CD4-positive, alpha-beta T cell treated with Interleukin-15 for 4 hours (primary cell): Measurements from ENCODE around the gene ANKRD11.
"Not testable (repeated sequence)": the region's sequence is repeated elsewhere in the genome, so short reads cannot be mapped to it uniquely, and the experiment has no call there.

Experiments used
- DNase-seq: peaks from one replicate; pipeline ENCODE4 v3.0.0-alpha.2; 2020; ENCODE audit warnings: low spot score

ANKRD11 gene

DNA sequence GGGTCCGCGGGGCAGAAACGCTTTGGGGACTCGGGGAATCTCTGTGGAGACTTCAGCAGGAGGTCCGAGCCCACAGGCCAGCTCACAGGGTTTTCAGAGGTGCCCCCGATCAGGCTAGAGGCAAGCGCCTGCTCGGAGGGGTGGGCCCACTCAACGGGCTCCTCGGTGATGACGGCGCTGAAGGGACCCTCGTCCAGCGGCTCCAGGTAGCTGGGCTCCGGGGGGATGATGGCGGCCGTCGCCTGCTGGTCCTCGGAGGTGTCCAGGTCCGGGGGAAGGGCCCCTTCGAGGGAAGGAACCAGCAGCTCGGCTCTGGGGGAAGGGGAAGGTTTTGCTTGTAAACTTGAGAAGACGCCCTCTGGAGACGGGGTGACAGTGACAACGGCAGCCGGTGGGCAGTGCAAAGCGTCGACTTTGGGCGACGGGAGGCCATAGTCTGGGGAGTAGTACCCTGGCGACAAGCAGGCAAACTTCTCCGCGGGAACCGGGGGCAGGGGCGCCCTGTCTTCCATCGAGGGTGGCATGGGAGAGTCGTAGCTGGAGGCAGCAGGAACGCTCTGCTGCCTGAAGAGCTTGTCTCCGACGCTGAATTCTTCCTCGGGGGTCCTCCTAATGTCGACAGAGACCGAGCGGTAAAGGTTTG is 209.7 kb downstream of the ANKRD11 start:
- no peak for DNase-seq

DNA sequence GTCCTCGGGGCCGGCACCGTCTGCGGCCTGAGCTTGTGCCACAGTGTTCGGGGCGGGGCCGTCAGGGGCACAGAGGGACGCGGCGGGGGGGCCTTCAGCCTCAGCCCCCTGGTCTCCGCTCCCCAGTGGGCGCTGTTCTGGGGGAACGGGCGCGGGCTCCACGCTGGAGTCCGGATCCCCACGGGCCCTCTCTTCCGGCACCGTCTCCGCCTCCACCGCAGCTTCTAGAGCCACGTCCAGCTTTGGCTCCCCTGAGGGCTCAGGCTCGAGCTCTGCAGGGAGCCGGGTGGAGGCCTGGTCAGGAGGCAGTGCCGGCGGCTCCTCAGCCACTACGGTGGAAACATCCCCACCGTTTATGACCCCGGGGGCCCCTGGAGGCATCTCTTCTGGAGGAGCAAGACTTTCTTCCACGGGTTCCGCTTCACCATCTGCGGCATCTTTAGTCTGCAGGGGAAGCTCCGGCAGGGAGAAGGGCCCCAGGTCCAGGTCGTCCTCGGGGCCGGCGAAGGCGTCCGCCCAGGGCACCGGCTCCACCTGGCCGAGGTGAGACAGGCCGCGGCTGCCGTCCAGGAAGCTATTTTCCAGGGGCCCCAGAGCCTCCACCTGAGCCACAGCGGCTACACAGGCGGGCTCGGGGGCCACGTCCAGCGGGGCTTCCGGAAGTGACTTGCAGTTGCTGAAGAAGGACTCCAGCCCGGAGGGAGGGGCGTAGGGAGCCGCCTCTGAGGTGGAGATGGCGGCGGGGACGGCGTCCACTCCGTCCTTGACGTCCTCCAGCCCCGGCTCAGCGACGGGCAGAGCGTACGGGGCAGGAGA is 210.5 kb downstream of the ANKRD11 start:
- no peak for DNase-seq

- DNase-seq: no peak
These were observed 211.7 kb downstream of the ANKRD11 start for GRCh38 chr16:89278441-89279240.

GRCh38 chr16:89277641-89278341 is 212.6 kb downstream of the ANKRD11 start:
- no peak for DNase-seq

DNA sequence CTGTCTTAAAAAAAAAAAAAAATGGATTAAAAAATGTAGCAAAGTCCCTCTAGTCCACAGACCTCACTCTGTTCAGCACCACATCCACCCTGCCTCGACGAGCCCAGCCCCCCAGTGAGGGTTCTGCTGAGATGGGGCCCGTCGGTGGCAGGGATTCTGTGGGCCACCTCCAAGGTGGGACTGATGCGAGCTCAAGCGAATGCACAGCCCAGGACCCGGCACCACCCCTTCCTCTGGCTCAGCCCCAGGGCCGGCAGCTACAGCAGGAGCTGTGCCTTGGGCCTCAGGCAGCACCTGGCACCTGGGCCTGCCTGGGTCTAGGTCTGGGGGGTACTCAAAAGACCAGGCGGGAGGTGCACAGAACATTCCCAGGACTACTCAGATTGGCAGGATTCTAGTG is 213.3 kb downstream of the ANKRD11 start:
- DNase-seq: no peak

DNA sequence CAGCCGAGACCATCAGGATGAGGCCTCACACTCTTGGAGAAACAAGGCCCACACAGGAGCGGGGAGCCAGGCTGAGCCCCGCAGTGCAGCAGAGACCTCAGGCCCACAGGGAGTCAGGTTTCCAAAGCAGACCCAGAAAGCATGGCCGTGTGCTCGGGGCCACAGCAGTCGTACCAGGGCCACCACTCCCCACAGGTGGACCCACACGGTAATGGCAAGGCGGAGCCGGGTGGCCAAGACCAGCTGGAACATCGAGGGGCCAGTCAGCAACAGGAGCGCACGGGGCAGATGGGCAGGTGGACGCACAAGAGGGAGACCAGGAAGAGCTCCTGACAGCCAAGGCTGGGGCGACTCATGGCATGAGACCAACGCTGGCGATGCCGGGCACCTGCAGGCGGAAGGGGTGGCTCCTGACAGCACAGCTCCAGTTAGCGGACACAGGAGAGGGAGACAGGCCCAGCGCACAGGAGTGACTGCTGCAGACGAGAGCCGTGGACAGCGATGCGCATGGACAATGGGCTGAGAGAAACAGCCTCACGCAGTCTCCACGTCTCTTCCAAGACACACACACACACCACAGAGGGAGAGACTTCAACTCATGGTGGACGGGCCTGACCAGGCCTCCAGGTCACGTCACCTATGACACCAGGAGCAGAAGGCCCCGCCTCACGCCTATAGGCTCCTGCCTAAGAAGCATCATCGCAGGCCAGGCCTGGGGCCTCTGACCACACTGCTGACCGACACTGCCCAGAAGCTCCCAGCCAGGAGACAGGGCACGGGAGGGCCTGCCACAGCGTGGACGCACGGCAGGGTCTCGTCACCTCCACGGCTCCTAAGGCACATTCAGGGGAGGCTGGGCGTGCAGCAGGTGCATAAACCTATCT is 214.3 kb downstream of the ANKRD11 start:
- DNase-seq: no peak

GRCh38 chr16:89275284-89275584 is 215.1 kb downstream of the ANKRD11 start:
- DNase-seq: no peak

DNA sequence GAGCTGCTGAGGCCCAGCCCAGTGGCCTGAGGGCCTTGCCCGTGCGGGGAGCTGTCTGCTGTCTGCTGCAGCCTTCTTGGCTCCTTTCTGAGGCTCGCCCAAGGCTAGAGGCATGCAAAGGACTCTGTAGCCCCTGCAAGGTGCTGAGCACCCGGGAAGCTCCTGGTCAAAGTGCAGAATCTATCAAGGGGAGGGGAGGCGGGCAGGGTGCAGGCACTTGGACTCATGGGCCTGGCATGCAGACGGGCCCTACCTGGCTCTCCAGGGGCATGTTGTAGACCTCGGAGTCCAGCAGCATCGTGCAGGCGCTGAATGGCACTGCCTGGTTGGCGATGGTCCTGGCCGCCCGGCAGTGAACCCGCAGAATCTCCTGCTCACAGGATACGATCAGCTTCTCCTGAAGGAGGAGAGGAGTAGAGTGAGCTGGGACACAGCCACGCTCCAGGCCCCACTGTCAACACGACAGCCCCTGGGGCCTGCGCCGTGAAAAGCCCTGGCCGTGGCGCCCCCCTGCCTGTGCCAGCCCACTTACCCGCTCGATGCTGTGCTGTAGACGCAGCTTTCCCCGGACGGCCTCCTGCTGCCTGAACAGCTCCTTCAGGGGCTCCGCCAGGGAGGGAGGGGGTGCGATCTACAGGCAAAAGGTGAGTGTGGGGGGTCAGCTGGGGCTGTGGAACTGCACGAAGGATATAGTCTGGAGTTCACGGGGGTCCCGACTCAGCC is 215.6 kb downstream of the ANKRD11 start:
- no peak for DNase-seq

DNA sequence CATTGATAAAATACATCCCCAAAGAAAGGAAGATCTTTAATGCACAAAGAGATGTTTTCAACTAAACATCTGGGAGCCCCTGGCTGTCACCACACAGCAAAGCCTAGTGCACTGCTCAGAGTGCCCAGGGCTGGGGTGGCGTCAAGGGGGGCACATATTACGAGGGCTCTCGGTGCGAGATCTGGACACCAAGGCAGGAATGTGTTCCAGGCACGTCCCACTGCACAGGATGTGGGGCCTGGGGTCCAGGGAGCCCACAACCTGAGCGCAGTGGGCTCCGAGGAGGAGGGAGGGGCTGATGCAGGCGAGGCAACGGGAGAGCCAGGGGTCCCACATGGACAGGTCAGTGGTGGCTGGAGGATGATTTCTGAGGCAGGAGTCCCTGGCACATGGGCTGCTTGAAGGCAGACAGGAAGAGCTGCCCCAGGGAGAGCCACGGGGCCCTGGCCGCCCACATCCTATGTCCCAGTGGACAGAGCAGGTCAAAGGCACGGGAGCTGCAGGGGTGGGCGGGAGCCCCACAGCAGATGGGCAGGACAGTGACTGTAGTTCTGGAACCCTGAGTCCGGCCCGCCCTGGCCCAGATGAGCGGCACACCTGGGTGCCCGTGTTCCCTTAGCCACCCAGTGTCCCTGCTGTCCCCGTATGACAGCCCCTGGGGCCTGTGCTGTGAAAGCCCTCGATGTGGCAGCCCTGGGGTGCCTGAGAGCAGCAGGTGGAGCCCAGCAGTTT is 216.5 kb downstream of the ANKRD11 start:
- DNase-seq: no peak

GRCh38 chr16:89272631-89273030 is 217.7 kb downstream of the ANKRD11 start:
- DNase-seq: no peak

- DNase-seq: no peak
These were observed 219.6 kb downstream of the ANKRD11 start for GRCh38 chr16:89270666-89271345.

DNA sequence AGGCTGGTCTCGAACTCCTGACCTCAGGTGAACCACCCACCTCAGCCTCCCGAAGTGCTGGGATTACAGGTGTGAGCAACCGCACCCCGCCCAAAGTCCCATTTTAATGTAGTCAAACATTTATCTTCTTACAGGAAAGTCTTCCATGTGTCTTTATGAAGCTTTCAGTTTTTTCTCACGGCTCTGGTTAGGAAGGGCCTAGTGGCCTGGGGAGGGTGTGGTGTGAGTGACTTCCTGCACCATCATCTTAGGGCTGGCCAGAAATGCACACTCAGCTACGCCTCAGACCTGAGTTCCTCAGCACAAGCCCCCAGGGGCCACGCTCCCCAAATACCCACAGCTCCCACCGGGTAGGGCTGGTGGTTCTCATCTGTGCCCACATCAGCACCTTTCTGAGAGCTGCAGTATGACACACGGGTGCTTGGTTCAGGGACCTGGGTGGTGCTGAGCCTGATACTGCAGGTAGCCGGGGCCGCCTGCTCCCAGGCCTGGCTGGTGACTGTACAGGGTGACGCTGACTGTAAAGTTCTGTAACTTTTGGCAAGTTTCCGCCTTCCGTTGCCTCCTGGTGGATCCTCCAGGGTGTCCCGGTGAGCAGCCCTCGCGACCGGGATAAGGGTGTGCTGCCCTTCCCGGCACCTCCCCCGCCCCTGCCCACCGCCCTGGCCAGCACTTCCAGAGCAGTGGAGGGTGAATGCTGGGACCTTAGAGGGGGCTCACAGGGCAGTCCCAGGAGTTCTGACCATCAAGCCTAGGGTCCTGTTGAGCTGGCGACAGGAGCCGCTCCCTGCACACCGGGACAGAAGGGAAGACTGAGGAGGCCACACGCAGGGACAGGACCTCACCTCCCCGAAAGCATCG is 220.3 kb downstream of the ANKRD11 start:
- DNase-seq: no peak

GRCh38 chr16:89268987-89269735 is 221.2 kb downstream of the ANKRD11 start:
- DNase-seq: no peak

GRCh38 chr16:89268585-89268984 is 221.8 kb downstream of the ANKRD11 start:
- no peak for DNase-seq

DNA sequence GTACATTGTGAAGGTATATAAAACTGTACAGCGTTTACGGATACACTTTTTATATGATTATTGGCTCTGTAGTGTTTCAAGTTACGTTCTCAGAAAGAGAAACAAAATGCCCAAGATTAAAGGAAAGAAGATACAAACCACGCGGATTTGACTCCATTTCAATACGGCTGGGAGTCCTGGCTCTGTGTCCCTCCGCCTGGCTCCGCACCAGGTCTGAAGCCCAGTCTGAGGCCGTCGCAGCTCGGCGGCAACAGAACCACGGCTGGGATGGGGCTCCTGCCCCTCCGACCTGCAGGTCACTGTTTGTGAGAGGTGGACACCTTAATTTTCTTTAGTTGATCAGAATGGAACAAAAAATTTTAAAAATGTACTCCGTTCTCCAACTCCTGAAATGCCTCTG is 222.6 kb downstream of the ANKRD11 start:
- DNase-seq: not testable (repeated sequence)

- DNase-seq: no peak
These were observed 223.7 kb downstream of the ANKRD11 start for GRCh38 chr16:89266521-89267134.

DNA sequence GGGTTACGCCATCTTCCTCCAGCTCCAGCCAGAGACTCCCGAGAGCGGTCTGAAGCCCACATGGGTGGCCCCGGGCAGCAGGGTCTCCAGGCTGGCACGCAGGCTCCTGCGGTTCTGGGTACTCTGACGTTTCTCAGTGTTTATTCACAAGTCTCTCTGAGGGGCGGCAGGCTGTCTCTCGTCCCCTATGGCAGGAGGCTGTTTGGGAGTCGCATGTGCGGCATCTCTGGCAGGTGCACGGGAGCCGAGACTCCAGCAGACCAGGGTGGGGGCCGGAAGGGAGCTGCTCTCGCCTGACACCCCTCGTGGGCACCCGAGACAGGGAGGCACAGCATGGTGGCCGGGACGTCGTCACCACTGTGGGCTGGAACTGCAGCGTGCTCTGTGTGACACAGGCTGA is 224.7 kb downstream of the ANKRD11 start:
- DNase-seq: no peak
